GM10847 (cell line): ENCODE results near the gene SMS.

ENCODE experiments used
- POLR2A ChIP-seq: IDR thresholded peaks from 2 replicates; pipeline ENCODE4 v1.6.1; 2011; ENCODE audit not compliant: insufficient read length; ENCODE audit errors: extremely low read depth

The SMS gene

GRCh38 chrX:22037911-22038537, 97.5 kb downstream of the SMS start:
- no peak for TF ChIP-seq POLR2A

DNA sequence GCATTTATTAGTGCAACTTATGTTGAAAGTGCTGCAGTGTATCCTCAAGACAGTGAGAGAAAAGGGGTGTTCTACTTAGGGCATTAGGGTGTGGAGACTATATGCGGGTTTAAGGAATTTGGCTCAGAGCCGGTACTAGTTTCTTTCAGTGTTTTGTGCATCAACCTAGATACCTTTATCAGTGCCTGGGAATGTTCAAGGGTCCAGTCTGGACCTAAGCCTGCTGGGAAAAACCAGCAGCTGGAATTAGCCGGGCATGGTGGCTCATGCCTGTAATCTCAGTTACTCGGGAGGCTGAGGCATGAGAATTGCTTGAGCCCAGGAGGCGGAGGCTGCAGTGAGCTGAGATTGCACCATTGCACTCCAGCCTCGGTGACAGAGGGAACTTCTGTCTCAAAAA, 99.0 kb downstream of the SMS start:
- no peak for TF ChIP-seq POLR2A

- TF ChIP-seq POLR2A: no peak
These were observed 99.7 kb downstream of the SMS start for GRCh38 chrX:22040184-22040583.

DNA sequence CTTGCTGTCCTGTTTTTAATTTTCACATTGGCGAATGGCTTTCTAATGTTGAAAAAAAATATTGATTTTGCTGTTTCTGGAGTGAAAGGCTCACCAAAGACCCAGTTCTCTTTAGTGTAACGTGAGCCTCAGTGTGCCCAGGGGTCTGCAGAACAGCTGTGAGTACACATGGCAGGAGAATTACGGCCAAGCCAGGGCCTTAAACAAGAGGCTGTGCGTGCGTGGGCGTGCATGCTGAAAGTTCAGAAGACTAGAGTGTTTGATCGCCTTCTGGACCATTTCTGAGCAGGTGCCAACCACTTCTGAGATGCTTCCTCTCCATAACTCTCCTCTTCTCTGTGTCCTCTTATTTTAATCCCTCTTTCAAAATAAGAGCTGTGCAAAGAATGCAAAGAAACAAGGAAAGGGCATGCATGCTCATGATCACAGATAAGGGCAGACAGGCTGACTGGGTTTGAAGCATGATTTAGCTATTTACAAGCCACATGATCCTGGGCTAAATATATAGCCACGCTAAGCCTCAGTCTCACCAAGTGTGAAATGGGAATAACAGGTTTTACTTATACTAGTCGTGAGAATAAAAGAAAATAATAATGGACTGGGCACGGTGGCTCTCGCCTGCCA, 101.5 kb downstream of the SMS start:
- no peak for TF ChIP-seq POLR2A

DNA sequence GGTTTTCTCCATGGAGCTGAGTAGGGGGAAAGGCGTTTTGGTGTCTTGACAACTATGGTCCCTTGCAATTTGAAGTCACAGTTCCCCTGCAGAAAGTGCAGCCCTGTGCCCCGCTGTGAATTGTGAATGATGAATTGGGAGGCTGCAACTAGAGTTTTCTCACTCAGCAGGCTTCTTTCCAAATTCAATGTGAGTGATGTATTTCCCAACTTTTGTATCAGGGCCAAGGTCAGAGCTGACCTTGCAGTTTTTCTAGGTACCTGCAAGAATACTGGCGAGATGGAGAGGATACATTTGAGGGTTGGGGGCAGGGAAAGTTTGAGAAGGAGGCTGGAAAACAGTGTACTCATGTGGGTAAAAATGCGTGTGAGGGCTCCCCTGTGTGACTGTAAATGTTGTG, 103.4 kb downstream of the SMS start:
- no peak for TF ChIP-seq POLR2A
